Measurements from ENCODE around the gene FGD2. TPM values are rescaled to one million over a fixed set of nuclear protein-coding genes. Genes with fewer than 3 reads are reported as not detected.

FGD2 gene
- total and polyA plus RNA-seq, 2 donors (not counting 3 experiments of a cell fraction or from before 2014, with no cell fraction given), result not detected

DNA sequence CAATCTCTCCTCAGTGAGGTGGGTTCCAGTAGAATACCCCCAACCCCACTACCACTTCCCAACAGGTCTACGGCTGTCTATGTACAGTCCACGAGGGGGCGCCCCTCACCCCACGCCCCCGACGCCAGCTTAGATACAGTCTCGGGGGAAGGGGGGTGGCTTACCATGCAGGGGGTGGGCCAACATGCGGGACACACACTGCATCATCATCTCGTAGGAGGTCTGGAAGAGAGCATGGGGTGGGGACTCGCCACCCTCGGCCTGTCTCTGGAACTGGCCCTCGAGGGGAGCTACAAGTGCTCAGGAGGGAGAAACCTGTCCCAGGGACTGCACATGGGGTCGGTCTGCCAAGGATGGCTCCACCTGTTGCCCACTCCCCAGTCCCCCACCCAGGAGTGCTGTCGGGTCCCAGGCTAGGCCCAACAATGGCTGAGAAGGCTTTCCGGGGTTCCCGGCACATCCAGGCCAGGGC lies 27.9 kb upstream of the FGD2 start:
- no peak overlapping the region for H3K4me3 ChIP-seq (replicated peaks in 1 of 3; ENCODE audit: insufficient read depth in 1 of 3, low read depth in 1 of 3, low read length in 3 of 3)
- H3K27me3 ChIP-seq (ENCODE audit: control insufficient read depth in 2 of 2, insufficient read depth in 2 of 2, low read length in 2 of 2), result no peaks in the 10 kb centered on the region
- BruUV-seq (replicated peaks), result no TSS peak
- H2AFZ ChIP-seq (ENCODE audit: low read depth, low read length), result no peak overlapping the region
- H3K9ac ChIP-seq (replicated peaks; ENCODE audit: extremely low read depth, insufficient read depth, low read length), result no peak overlapping the region
- intact Hi-C loops (cut with micrococcal nuclease) (loop anchor here (1.0 kb wide), 1 partner anchor 41 kb away; no protein-coding TSS in a partner anchor), dilution Hi-C loops (cut with MboI; ENCODE audit: extremely low pct_ligation_motif_present, low sequenced_read_pairs) (no loop called here)
- TF ChIP-seq POLR2AphosphoS5 (IDR thresholded peaks at IDR 0.05; ENCODE audit: insufficient read depth, low read depth, low read length) (no peak), POLR2A (IDR thresholded peaks at IDR 0.05; ENCODE audit: low read depth, low read length) (no peak), EZH2 (IDR thresholded peaks at IDR 0.05; ENCODE audit: borderline replicate concordance, low read depth, low read length, severe bottlenecking) (no peak), FOS (IDR thresholded peaks at IDR 0.05; ENCODE audit: borderline replicate concordance, insufficient read depth, low read length) (no peak)
- TF ChIP-seq, protein P1, sequence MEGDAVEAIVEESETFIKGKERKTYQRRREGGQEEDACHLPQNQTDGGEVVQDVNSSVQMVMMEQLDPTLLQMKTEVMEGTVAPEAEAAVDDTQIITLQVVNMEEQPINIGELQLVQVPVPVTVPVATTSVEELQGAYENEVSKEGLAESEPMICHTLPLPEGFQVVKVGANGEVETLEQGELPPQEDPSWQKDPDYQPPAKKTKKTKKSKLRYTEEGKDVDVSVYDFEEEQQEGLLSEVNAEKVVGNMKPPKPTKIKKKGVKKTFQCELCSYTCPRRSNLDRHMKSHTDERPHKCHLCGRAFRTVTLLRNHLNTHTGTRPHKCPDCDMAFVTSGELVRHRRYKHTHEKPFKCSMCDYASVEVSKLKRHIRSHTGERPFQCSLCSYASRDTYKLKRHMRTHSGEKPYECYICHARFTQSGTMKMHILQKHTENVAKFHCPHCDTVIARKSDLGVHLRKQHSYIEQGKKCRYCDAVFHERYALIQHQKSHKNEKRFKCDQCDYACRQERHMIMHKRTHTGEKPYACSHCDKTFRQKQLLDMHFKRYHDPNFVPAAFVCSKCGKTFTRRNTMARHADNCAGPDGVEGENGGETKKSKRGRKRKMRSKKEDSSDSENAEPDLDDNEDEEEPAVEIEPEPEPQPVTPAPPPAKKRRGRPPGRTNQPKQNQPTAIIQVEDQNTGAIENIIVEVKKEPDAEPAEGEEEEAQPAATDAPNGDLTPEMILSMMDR (IDR thresholded peaks at IDR 0.05; ENCODE audit: extremely low read depth in 1 of 2, insufficient read depth in 1 of 2, low read depth in 1 of 2, low read length in 2 of 2), result peak; percentile 14 to 42
- TF ChIP-seq, protein P2, sequence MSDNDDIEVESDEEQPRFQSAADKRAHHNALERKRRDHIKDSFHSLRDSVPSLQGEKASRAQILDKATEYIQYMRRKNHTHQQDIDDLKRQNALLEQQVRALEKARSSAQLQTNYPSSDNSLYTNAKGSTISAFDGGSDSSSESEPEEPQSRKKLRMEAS (IDR thresholded peaks at IDR 0.05; ENCODE audit: insufficient read depth, insufficient read length), result no peak
- H3K79me2 ChIP-seq (ENCODE audit: control insufficient read depth, insufficient read depth, low read length), result peaks cover 45% of the 10 kb centered on the region
- no peaks in the 10 kb centered on the region for H3K4me1 ChIP-seq (ENCODE audit: control insufficient read depth, extremely low read depth, insufficient read depth, low read length)
- H3K9me1 ChIP-seq (replicated peaks; ENCODE audit: control insufficient read depth, extremely low read depth, insufficient read depth, low read length), result no peaks in the 10 kb centered on the region
- POLR2A ChIA-PET, result no interaction called here
- peaks cover 30 to 64% of the 10 kb centered on the region in 2 experiments for H3K36me3 ChIP-seq (ENCODE audit: control insufficient read depth in 2 of 2, extremely low read depth in 1 of 2, insufficient read depth in 2 of 2, low read length in 2 of 2)
- no peaks in the 10 kb centered on the region for H3K9me3 ChIP-seq (replicated peaks; ENCODE audit: control insufficient read depth, insufficient read depth, low read length)
- CTCF ChIA-PET, result interaction anchor here (1.0 to 5.3 kb wide), 5 partner anchors 8 to 233 kb away, joined by 3 to 40 read pairs (median 5); partner anchors contain the start of gene MTCH1
- H3K4me2 ChIP-seq (ENCODE audit: insufficient read depth, low read length), result no peak overlapping the region
- H3K27ac ChIP-seq (ENCODE audit: insufficient read depth, low read depth, low read length), result no peak overlapping the region
- no peak for FAIRE-seq
- no peaks in the 10 kb centered on the region for H4K20me1 ChIP-seq (replicated peaks; ENCODE audit: control insufficient read depth, extremely low read depth, insufficient read depth, low read length)
- DNase-seq (ENCODE audit: low read depth, low spot score), result no peak

Measured in endothelial cell of umbilical vein (primary cell).